MM.1S (cell line): ENCODE measurements around the gene TMEM253.

Experiments
- DNase-seq: peaks from one replicate; pipeline ENCODE4 v3.0.0-alpha.2; 2015
- H2AFZ ChIP-seq: fragments of 300-600 bp; sonication (generic); 2 replicates; pipeline ENCODE4 v1.6.0; 2016; ENCODE audit warnings: antibody characterized with exemption, low read length
- H3F3A ChIP-seq: fragments of 300-600 bp; sonication (generic); 2 replicates; pipeline ENCODE4 v1.6.1; 2016; ENCODE audit warnings: mild to moderate bottlenecking, antibody characterized with exemption, low read length, moderate library complexity, mixed read lengths; ENCODE audit not compliant: insufficient read depth
- H3K27ac ChIP-seq: fragments of 300-600 bp; sonication (generic); 2 replicates; pipeline ENCODE4 v1.5.1; 2016; ENCODE audit warnings: mild to moderate bottlenecking, low read length
- H3K27me3 ChIP-seq: fragments of 300-600 bp; sonication (generic); replicated peaks from 2 replicates; pipeline ENCODE4 v1.6.0; 2016; ENCODE audit warnings: low read length; ENCODE audit not compliant: insufficient read depth
- H3K36me3 ChIP-seq: fragments of 300-600 bp; sonication (generic); replicated peaks from 2 replicates; pipeline ENCODE4 v1.6.1; 2016; ENCODE audit warnings: mild to moderate bottlenecking, low read length, mixed read lengths; ENCODE audit not compliant: insufficient read depth
- H3K4me1 ChIP-seq: fragments of 300-600 bp; sonication (generic); 2 replicates; pipeline ENCODE4 v1.6.1; 2016; ENCODE audit warnings: low read length, mixed read lengths
- H3K4me2 ChIP-seq: fragments of 300-600 bp; sonication (generic); 2 replicates; pipeline ENCODE4 v1.6.0; 2016; ENCODE audit warnings: low read depth, low read length
- H3K4me3 ChIP-seq: fragments of 300-600 bp; sonication (generic); 2 replicates; pipeline ENCODE4 v1.5.1; 2016; ENCODE audit warnings: low read length, mixed read lengths
- H3K79me2 ChIP-seq: fragments of 300-600 bp; sonication (generic); 2 replicates; pipeline ENCODE4 v1.6.1; 2016; ENCODE audit warnings: mixed run types, low read length, mixed read lengths
- H3K9ac ChIP-seq: fragments of 300-600 bp; sonication (generic); 2 replicates; pipeline ENCODE4 v1.6.1; 2016; ENCODE audit warnings: low read length, mixed read lengths
- H3K9me2 ChIP-seq: fragments of 300-600 bp; sonication (generic); replicated peaks from 2 replicates; pipeline ENCODE4 v1.6.1; 2016; ENCODE audit warnings: mild to moderate bottlenecking, low read length, mixed read lengths; ENCODE audit not compliant: insufficient read depth
- H3K9me3 ChIP-seq: fragments of 300-600 bp; sonication (generic); replicated peaks from 2 replicates; pipeline ENCODE4 v1.6.1; 2016; ENCODE audit warnings: mild to moderate bottlenecking, low read length, mixed read lengths; ENCODE audit not compliant: insufficient read depth
- H4K20me1 ChIP-seq: fragments of 300-600 bp; sonication (generic); 2 replicates; pipeline ENCODE4 v1.6.1; 2016; ENCODE audit warnings: mild to moderate bottlenecking, low read length, moderate library complexity, mixed read lengths; ENCODE audit not compliant: insufficient read depth
- CTCF ChIP-seq: fragments of 300-600 bp; sonication (generic); IDR thresholded peaks from 2 replicates; pipeline ENCODE4 v1.5.1; 2016; ENCODE audit warnings: antibody characterized with exemption, low read length, mixed read lengths
- EZH2 ChIP-seq: fragments of 300-600 bp; sonication (generic); optimal IDR thresholded peaks from 2 replicates; pipeline ENCODE3; 2017; ENCODE audit warnings: low read depth, mild to moderate bottlenecking, antibody characterized with exemption, low read length, mixed read lengths
- EZH2phosphoT487 ChIP-seq: fragments of 300-600 bp; sonication (generic); IDR thresholded peaks from 2 replicates; pipeline ENCODE4 v1.6.1; 2018; ENCODE audit warnings: antibody characterized with exemption, low read length

Gene TMEM253

GRCh38 chr14:21101802-21102413, 1.0 kb downstream of the TMEM253 start:
- H3K9me2 ChIP-seq, result no peaks in the 10 kb centered on the region
- DNase-seq, result no peak
- no peaks in the 10 kb centered on the region for H4K20me1 ChIP-seq
- H2AFZ ChIP-seq, result no peak overlapping the region
- TF ChIP-seq EZH2phosphoT487 (no peak), EZH2 (no peak), CTCF (no peak)
- no peaks in the 10 kb centered on the region for H3K36me3 ChIP-seq
- no peak overlapping the region for H3K4me3 ChIP-seq
- H3K4me2 ChIP-seq, result no peak overlapping the region
- H3K9ac ChIP-seq, result no peak overlapping the region
- H3K79me2 ChIP-seq, result no peaks in the 10 kb centered on the region
- H3K4me1 ChIP-seq, result peaks cover 30% of the 10 kb centered on the region
- H3F3A ChIP-seq, result peaks cover 9% of the 10 kb centered on the region
- H3K27ac ChIP-seq, result no peak overlapping the region
- H3K9me3 ChIP-seq, result no peaks in the 10 kb centered on the region
- H3K27me3 ChIP-seq, result no peaks in the 10 kb centered on the region

- Histone ChIP-seq H3K79me2 (no peaks in the 10 kb centered on the region), H4K20me1 (no peaks in the 10 kb centered on the region), H3K9me2 (no peaks in the 10 kb centered on the region), H3K4me1 (peaks cover 30% of the 10 kb centered on the region), H3K36me3 (no peaks in the 10 kb centered on the region), H3K27me3 (no peaks in the 10 kb centered on the region), H3K9ac (peak overlapping the region; percentile 97; the same call in 1 of the 2 replicates), H3K27ac (peak overlapping the region; percentile 95; the same call in 1 of the 2 replicates), H3K4me2 (peak overlapping the region; percentile 89), H2AFZ (peak overlapping the region; percentile 61; the same call in 1 of the 2 replicates), H3F3A (peaks cover 9% of the 10 kb centered on the region), H3K9me3 (no peaks in the 10 kb centered on the region), H3K4me3 (peak overlapping the region; percentile 76)
- no peak for DNase-seq
- TF ChIP-seq EZH2, result no peak
- no peak for TF ChIP-seq EZH2phosphoT487
- TF ChIP-seq CTCF, result no peak
These were observed 1.9 kb downstream of the TMEM253 start for GRCh38 chr14:21102521-21103410.

GRCh38 chr14:21103411-21103709, 2.5 kb downstream of the TMEM253 start:
- Histone ChIP-seq H3K9me3 (no peaks in the 10 kb centered on the region), H2AFZ (peak overlapping the region; percentile 61; the same call in 1 of the 2 replicates), H3K27me3 (no peaks in the 10 kb centered on the region), H3K27ac (peak overlapping the region; percentile 95; the same call in 1 of the 2 replicates), H3K4me2 (peak overlapping the region; percentile 89), H3F3A (peaks cover 9% of the 10 kb centered on the region), H3K79me2 (no peaks in the 10 kb centered on the region), H3K36me3 (no peaks in the 10 kb centered on the region), H3K9ac (peak overlapping the region; percentile 97), H3K4me1 (peaks cover 35% of the 10 kb centered on the region), H3K9me2 (no peaks in the 10 kb centered on the region), H4K20me1 (no peaks in the 10 kb centered on the region), H3K4me3 (peak overlapping the region; percentile 76)
- TF ChIP-seq CTCF, result no peak
- no peak for DNase-seq
